HEK293 (cell line): Measurements from ENCODE around the gene SULT1A2.
"Not testable (repeated sequence)": the region's sequence is repeated elsewhere in the genome, so short reads cannot be mapped to it uniquely, and the experiment has no call there.

Source experiments
- SP3 ChIP-seq: fragments of 450-650 bp; formaldehyde crosslinking; IDR thresholded peaks from 2 replicates; pipeline ENCODE4 v1.5.1; 2016; ENCODE audit warnings: missing biosample characterization, missing genetic modification characterization
- YY1 ChIP-seq: fragments of 450-650 bp; formaldehyde crosslinking; IDR thresholded peaks from 2 replicates; pipeline ENCODE4 v1.5.1; 2018; ENCODE audit warnings: missing biosample characterization, missing genetic modification characterization
- ZBTB20 ChIP-seq: fragments of 450-650 bp; formaldehyde crosslinking; IDR thresholded peaks from 2 replicates; pipeline ENCODE4 v1.5.1; 2016; ENCODE audit warnings: missing biosample characterization, missing genetic modification characterization
- ZNF138 ChIP-seq: fragments of 450-650 bp; formaldehyde crosslinking; IDR thresholded peaks from 2 replicates; pipeline ENCODE4 v1.5.1; 2016; ENCODE audit warnings: missing biosample characterization, missing genetic modification characterization, borderline replicate concordance
- ZNF324 ChIP-seq: fragments of 450-650 bp; formaldehyde crosslinking; IDR thresholded peaks from 2 replicates; pipeline ENCODE4 v1.5.1; 2016; ENCODE audit warnings: missing biosample characterization, missing genetic modification characterization
- ZNF514 ChIP-seq: fragments of 450-650 bp; formaldehyde crosslinking; IDR thresholded peaks from 2 replicates; pipeline ENCODE4 v1.5.1; 2016; ENCODE audit warnings: missing biosample characterization, missing genetic modification characterization
- ZNF561 ChIP-seq: fragments of 450-650 bp; IDR thresholded peaks from 2 replicates; pipeline ENCODE4 v1.5.1; 2018; ENCODE audit warnings: missing biosample characterization, missing genetic modification characterization, borderline replicate concordance
- ZNF785 ChIP-seq: fragments of 450-650 bp; formaldehyde crosslinking; IDR thresholded peaks from 2 replicates; pipeline ENCODE4 v1.5.1; 2016; ENCODE audit warnings: missing biosample characterization, missing genetic modification characterization
- TF ChIP-seq, protein P1 (sequence below): fragments of 450-650 bp; formaldehyde crosslinking; IDR thresholded peaks from 2 replicates; pipeline ENCODE4 v1.5.1; 2016; ENCODE audit warnings: missing biosample characterization, missing genetic modification characterization, borderline replicate concordance
- TF ChIP-seq, protein P2 (sequence below): fragments of 450-650 bp; formaldehyde crosslinking; IDR thresholded peaks from 2 replicates; pipeline ENCODE4 v1.5.1; 2016; ENCODE audit warnings: missing biosample characterization, missing genetic modification characterization
- TF ChIP-seq, protein P3 (sequence below): fragments of 450-650 bp; formaldehyde crosslinking; IDR thresholded peaks from 2 replicates; pipeline ENCODE4 v1.5.1; 2016; ENCODE audit warnings: missing biosample characterization, missing genetic modification characterization
- TF ChIP-seq, protein P4 (sequence below): fragments of 450-650 bp; formaldehyde crosslinking; IDR thresholded peaks from 2 replicates; pipeline ENCODE4 v1.5.1; 2016; ENCODE audit warnings: missing biosample characterization, missing genetic modification characterization

DNA sequence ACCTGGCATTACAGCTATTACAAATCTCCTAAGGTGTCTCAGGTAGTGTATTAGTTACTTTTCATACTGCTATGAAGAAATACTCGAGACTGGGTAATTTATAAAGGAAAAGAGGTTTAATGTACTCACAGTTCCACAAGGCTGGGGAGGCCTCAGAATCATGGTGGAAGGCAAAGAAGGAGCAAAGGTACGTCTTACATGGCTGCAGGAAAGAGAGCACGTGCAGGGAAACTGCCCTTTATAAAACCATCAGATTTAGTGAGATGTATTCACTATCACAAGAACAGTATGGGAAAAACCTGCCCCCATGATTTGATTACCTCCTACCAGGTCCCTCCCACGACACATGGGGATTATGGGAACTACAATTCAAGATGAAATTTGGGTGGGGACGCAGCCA, 34.1 kb upstream of the SULT1A2 start:
- TF ChIP-seq, protein P1, sequence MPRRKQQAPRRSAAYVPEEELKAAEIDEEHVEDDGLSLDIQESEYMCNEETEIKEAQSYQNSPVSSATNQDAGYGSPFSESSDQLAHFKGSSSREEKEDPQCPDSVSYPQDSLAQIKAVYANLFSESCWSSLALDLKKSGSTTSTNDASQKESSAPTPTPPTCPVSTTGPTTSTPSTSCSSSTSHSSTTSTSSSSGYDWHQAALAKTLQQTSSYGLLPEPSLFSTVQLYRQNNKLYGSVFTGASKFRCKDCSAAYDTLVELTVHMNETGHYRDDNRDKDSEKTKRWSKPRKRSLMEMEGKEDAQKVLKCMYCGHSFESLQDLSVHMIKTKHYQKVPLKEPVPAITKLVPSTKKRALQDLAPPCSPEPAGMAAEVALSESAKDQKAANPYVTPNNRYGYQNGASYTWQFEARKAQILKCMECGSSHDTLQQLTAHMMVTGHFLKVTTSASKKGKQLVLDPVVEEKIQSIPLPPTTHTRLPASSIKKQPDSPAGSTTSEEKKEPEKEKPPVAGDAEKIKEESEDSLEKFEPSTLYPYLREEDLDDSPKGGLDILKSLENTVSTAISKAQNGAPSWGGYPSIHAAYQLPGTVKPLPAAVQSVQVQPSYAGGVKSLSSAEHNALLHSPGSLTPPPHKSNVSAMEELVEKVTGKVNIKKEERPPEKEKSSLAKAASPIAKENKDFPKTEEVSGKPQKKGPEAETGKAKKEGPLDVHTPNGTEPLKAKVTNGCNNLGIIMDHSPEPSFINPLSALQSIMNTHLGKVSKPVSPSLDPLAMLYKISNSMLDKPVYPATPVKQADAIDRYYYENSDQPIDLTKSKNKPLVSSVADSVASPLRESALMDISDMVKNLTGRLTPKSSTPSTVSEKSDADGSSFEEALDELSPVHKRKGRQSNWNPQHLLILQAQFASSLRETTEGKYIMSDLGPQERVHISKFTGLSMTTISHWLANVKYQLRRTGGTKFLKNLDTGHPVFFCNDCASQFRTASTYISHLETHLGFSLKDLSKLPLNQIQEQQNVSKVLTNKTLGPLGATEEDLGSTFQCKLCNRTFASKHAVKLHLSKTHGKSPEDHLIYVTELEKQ (tag by site-specific recombination): not testable (repeated sequence)
- TF ChIP-seq, protein P2, sequence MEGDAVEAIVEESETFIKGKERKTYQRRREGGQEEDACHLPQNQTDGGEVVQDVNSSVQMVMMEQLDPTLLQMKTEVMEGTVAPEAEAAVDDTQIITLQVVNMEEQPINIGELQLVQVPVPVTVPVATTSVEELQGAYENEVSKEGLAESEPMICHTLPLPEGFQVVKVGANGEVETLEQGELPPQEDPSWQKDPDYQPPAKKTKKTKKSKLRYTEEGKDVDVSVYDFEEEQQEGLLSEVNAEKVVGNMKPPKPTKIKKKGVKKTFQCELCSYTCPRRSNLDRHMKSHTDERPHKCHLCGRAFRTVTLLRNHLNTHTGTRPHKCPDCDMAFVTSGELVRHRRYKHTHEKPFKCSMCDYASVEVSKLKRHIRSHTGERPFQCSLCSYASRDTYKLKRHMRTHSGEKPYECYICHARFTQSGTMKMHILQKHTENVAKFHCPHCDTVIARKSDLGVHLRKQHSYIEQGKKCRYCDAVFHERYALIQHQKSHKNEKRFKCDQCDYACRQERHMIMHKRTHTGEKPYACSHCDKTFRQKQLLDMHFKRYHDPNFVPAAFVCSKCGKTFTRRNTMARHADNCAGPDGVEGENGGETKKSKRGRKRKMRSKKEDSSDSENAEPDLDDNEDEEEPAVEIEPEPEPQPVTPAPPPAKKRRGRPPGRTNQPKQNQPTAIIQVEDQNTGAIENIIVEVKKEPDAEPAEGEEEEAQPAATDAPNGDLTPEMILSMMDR: not testable (repeated sequence)
- TF ChIP-seq, protein P3, sequence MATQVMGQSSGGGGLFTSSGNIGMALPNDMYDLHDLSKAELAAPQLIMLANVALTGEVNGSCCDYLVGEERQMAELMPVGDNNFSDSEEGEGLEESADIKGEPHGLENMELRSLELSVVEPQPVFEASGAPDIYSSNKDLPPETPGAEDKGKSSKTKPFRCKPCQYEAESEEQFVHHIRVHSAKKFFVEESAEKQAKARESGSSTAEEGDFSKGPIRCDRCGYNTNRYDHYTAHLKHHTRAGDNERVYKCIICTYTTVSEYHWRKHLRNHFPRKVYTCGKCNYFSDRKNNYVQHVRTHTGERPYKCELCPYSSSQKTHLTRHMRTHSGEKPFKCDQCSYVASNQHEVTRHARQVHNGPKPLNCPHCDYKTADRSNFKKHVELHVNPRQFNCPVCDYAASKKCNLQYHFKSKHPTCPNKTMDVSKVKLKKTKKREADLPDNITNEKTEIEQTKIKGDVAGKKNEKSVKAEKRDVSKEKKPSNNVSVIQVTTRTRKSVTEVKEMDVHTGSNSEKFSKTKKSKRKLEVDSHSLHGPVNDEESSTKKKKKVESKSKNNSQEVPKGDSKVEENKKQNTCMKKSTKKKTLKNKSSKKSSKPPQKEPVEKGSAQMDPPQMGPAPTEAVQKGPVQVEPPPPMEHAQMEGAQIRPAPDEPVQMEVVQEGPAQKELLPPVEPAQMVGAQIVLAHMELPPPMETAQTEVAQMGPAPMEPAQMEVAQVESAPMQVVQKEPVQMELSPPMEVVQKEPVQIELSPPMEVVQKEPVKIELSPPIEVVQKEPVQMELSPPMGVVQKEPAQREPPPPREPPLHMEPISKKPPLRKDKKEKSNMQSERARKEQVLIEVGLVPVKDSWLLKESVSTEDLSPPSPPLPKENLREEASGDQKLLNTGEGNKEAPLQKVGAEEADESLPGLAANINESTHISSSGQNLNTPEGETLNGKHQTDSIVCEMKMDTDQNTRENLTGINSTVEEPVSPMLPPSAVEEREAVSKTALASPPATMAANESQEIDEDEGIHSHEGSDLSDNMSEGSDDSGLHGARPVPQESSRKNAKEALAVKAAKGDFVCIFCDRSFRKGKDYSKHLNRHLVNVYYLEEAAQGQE (tag by site-specific recombination): not testable (repeated sequence)
- not testable (repeated sequence) for TF ChIP-seq ZNF138 (tag by site-specific recombination); ZNF324; ZNF514 (tag by site-specific recombination); SP3 (tag by site-specific recombination); YY1 (tag by site-specific recombination); ZBTB20; ZNF561 (tag by site-specific recombination); ZNF785 (tag by site-specific recombination)
- TF ChIP-seq, protein P4, sequence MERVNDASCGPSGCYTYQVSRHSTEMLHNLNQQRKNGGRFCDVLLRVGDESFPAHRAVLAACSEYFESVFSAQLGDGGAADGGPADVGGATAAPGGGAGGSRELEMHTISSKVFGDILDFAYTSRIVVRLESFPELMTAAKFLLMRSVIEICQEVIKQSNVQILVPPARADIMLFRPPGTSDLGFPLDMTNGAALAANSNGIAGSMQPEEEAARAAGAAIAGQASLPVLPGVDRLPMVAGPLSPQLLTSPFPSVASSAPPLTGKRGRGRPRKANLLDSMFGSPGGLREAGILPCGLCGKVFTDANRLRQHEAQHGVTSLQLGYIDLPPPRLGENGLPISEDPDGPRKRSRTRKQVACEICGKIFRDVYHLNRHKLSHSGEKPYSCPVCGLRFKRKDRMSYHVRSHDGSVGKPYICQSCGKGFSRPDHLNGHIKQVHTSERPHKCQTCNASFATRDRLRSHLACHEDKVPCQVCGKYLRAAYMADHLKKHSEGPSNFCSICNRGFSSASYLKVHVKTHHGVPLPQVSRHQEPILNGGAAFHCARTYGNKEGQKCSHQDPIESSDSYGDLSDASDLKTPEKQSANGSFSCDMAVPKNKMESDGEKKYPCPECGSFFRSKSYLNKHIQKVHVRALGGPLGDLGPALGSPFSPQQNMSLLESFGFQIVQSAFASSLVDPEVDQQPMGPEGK (tag by site-specific recombination): not testable (repeated sequence)
